Naive thymus-derived CD8-positive, alpha-beta T cell (primary cell): ENCODE results near the gene ANGPT4. TPM values are rescaled to one million over a fixed set of nuclear protein-coding genes. Genes with fewer than 3 reads are reported as not detected.
A peak's percentile ranks its signal among the peaks of the same experiment; 100 is the strongest.
"Not testable (repeated sequence)": the region's sequence is repeated elsewhere in the genome, so short reads cannot be mapped to it uniquely, and the experiment has no call there.

Experiments used
- ATAC-seq, 2 donors: fragments of 150-1000 bp; cut with Tn5 transposase in 1 of 2; sonication (Bioruptor Pico), chemical (Tn5 transposase) in 1 of 2; 1 replicate in 1 of 2; 2 replicates in 1 of 2; pipeline ENCODE4 v1.10.0; 2021; ENCODE audit warnings: mild to moderate bottlenecking in 2 of 2, moderate library complexity in 2 of 2
- POLR2A ChIA-PET: fragments of 350-600 bp; sonication (Branson Sonifier 250); formaldehyde crosslinking; loops from one replicate; lab custom pipeline; 2021; ENCODE audit warnings: antibody characterized with exemption; lab: Charles Lee
- DNase-seq, 10 donors: peaks; one replicate each; pipeline versions ENCODE4 v3.0.0 to v3.0.0-alpha.2; 2020 to 2022
- H3K27ac Mint-ChIP-seq, 10 donors: one replicate each; pipeline ENCODE4 v1.8.0; 2020 to 2022; ENCODE audit warnings: mild to moderate bottlenecking in 10 of 10, mixed read lengths in 10 of 10, moderate library complexity in 4 of 10, inconsistent platforms in 1 of 10
- H3K27me3 Mint-ChIP-seq, 5 donors: one replicate each; pipeline ENCODE4 v1.8.0; 2021 to 2022; ENCODE audit warnings: mixed read lengths in 5 of 5
- H3K36me3 Mint-ChIP-seq, 3 donors: one replicate each; pipeline ENCODE4 v1.8.0; 2020 to 2022; ENCODE audit warnings: mixed read lengths in 3 of 3, mild to moderate bottlenecking in 2 of 3, inconsistent platforms in 1 of 3
- H3K4me1 Mint-ChIP-seq, 4 donors: one replicate each; pipeline ENCODE4 v1.8.0; 2021 to 2022; ENCODE audit warnings: mixed read lengths in 4 of 4
- H3K4me3 Mint-ChIP-seq, 10 donors: one replicate each; pipeline ENCODE4 v1.8.0; 2020 to 2022; ENCODE audit warnings: mild to moderate bottlenecking in 10 of 10, mixed read lengths in 10 of 10, moderate library complexity in 6 of 10, inconsistent platforms in 1 of 10
- H3K9me3 Mint-ChIP-seq, 9 donors: one replicate each; pipeline ENCODE4 v1.8.0; 2020 to 2022; ENCODE audit warnings: mixed read lengths in 9 of 9, mild to moderate bottlenecking in 3 of 9, inconsistent platforms in 1 of 9, moderate library complexity in 1 of 9
- polyA plus RNA-seq, 3 donors: library from polyadenylated mRNA; unstranded; fragments of 300-500 nt; fragmentation: Illumina TruSeq; gene quantifications; one replicate each; pipeline ENCODE4 v1.2.3, GENCODE V29; 2021
- total RNA-seq, 8 experiments: library from RNA in 2 of 8; stranded (reverse) in 2 of 8; gene quantifications; one replicate each; pipeline ENCODE4 v1.2.3 and lab custom pipeline; 2021 to 2026

The ANGPT4 gene
- total and polyA plus RNA-seq, 5 experiments from 2014 or later: not detected

DNA sequence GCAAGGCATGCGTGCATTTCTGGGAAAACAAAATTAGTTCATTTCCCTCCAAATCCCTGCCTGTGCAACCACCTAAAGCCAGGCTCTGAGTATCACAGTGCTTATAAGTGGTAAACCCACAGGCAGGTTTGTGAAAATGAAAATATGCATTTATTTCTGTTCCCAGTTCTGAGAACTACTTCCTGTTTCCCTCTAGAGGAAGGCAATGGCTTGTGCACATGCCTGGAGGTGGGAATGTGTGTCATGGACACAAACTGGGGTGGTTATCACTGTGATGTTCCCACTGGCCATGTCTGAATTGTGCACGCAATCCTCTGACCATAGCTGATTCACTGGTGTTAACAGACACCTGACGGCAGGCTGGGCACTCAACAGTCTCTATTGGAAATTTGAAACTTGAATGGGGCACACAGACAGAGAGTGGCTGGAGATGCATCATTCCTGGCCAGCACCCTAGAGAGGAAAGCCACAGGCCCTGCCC, 56.3 kb downstream of the ANGPT4 start:
- Mint-ChIP-seq H3K27me3 (no peaks in the 10 kb centered on the region), H3K27ac (peak overlapping the region in 2 of 10 donors; percentile 32 to 64), H3K9me3 (no peaks in the 10 kb centered on the region), H3K4me1 (peaks cover 20 to 50% (median 45%) of the 10 kb centered on the region in 4 donors), H3K4me3 (no peak overlapping the region), H3K36me3 (no peaks in the 10 kb centered on the region)
- POLR2A ChIA-PET: interaction anchor here (1.6 kb wide), 1 partner anchor 15 kb away, joined by 9 read pairs; no protein-coding TSS in a partner anchor
- DNase-seq (peak in 1 of 10 donors; percentile 4), ATAC-seq (no peak)

- ATAC-seq (no peak), DNase-seq (no peak)
- H3K9me3 Mint-ChIP-seq: no peaks in the 10 kb centered on the region
- peaks cover 0 to 3% (median 0%) of the 10 kb centered on the region in 3 donors for H3K36me3 Mint-ChIP-seq
- H3K4me1 Mint-ChIP-seq: peaks cover 23 to 67% (median 58%) of the 10 kb centered on the region in 4 donors
- peak overlapping the region in 3 of 10 donors; percentile 22 to 62 (median 27) for H3K27ac Mint-ChIP-seq
- POLR2A ChIA-PET: interaction anchor here (1.4 to 1.5 kb wide), 2 partner anchors 17 to 25 kb away, joined by 4 read pairs; partner anchors contain the start of gene FAM110A
- H3K27me3 Mint-ChIP-seq: no peaks in the 10 kb centered on the region
- peak overlapping the region in 1 of 10 donors; percentile 39 for H3K4me3 Mint-ChIP-seq
Measured at GRCh38 chr20:858011-858410, 58.1 kb downstream of the ANGPT4 start.

DNA sequence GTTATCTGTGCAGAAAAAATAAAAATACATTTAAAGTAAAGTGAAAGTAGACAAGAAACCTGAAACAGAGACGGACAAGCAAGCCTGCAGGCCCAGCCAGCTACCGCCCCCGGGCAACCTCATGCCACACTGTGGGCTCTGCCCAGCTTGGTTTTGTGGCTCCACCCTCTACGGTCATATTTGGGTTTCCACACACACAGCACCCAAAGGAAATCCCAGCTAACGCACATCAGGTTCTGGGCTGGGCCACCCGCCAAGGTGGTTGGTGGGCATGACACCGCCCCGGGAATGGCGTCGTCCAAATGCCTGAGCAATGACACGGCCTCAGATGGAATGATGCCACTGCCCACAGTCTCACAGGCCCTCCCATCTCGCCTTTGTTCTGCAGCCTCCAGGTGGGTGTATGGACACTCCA, 59.8 kb downstream of the ANGPT4 start:
- Mint-ChIP-seq H3K4me1 (peaks cover 32 to 83% (median 74%) of the 10 kb centered on the region in 4 donors), H3K27ac (peak overlapping the region; percentile 63 to 93 (median 87)), H3K4me3 (peak overlapping the region; percentile 57 to 83 (median 70)), H3K9me3 (no peaks in the 10 kb centered on the region), H3K27me3 (no peaks in the 10 kb centered on the region), H3K36me3 (peaks cover 0 to 6% (median 0%) of the 10 kb centered on the region in 3 donors)
- POLR2A ChIA-PET: interaction anchor here (0.9 to 2.5 kb wide), 5 partner anchors 9 to 38 kb away, joined by 3 to 20 read pairs (median 4); partner anchors contain the start of gene FAM110A
- ATAC-seq (peak; percentile 97), DNase-seq (peak in 9 of 10 donors; percentile 25 to 70 (median 56))

- H3K27ac Mint-ChIP-seq: peak overlapping the region; percentile 63 to 93 (median 87)
- no peaks in the 10 kb centered on the region for H3K27me3 Mint-ChIP-seq
- peaks cover 0 to 2% (median 0%) of the 10 kb centered on the region in 9 donors for H3K9me3 Mint-ChIP-seq
- POLR2A ChIA-PET: interaction anchor here (0.6 to 2.5 kb wide), 4 partner anchors 9 to 37 kb away, joined by 3 to 20 read pairs (median 8); partner anchors contain the start of gene FAM110A
- ATAC-seq: peak; percentile 27 to 29
- H3K36me3 Mint-ChIP-seq: peaks cover 0 to 8% (median 3%) of the 10 kb centered on the region in 3 donors
- peaks cover 37 to 90% (median 80%) of the 10 kb centered on the region in 4 donors for H3K4me1 Mint-ChIP-seq
- peak overlapping the region; percentile 57 to 83 (median 70) for H3K4me3 Mint-ChIP-seq
- DNase-seq: no peak
Measured at GRCh38 chr20:855466-856360, 60.4 kb downstream of the ANGPT4 start.

DNA sequence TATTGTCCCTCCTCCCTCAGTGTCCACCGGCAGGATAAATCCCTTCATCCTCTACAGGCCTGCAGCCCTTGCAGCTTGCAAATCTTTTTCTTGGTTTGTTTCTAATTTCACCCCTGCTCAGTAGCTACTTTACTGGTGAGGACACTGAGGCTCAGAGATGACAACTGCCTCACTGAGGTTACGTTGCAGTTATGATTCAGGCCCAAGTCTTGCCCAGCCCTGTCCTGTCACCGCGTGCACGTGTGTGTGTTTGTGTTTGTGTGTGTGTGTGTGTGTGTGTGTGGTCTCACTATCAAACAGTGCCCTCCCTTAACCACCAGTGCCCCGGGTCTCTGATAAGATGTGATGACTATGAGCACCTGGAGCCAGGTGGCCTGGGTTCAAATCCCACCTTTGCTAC, 61.5 kb downstream of the ANGPT4 start:
- POLR2A ChIA-PET: interaction anchor here (0.6 kb wide), 2 partner anchors 14 to 21 kb away, joined by 3 to 6 read pairs; partner anchors contain the start of gene FAM110A
- H3K9me3 Mint-ChIP-seq: peaks cover 0 to 5% (median 0%) of the 10 kb centered on the region in 9 donors
- H3K36me3 Mint-ChIP-seq: peaks cover 0 to 12% (median 7%) of the 10 kb centered on the region in 3 donors
- H3K4me3 Mint-ChIP-seq: peak overlapping the region in 2 of 10 donors; percentile 69 to 72
- peak overlapping the region; percentile 63 to 92 (median 86) for H3K27ac Mint-ChIP-seq
- H3K4me1 Mint-ChIP-seq: peaks cover 40 to 93% (median 80%) of the 10 kb centered on the region in 4 donors
- no peak for DNase-seq
- H3K27me3 Mint-ChIP-seq: no peaks in the 10 kb centered on the region
- no peak for ATAC-seq

DNA sequence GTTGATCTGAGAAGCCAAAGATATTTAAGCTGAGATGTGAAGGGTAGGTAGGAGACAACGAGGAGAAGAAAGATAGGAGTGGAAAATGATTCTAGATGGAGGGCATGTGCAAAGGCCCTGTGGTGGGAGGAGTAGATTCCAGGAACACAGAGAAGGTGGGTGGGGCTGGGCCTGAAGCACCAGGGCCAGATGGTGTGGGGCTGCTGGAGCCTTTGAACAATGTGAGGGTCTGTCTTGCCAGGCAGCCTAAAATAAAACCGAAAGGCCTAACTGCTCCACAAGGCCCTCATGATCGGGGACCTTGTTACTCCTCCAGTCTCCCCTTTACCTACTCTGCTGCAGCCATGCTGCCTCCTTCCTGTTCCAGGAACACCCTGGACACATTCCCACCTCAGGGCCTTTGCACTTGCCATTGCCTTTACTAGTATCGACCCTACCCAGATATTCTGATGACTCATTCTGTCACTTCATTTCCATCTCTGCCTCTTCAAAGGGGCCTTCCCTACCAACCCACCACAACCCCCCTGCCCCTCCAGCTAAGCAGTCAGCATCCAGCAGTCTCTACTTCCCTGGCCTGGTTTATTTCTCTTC, 62.6 kb downstream of the ANGPT4 start:
- no peak for DNase-seq
- no peak overlapping the region for H3K4me3 Mint-ChIP-seq
- H3K27ac Mint-ChIP-seq: peak overlapping the region; percentile 2 to 92 (median 82)
- no peak for ATAC-seq
- peaks cover 0 to 12% (median 7%) of the 10 kb centered on the region in 3 donors for H3K36me3 Mint-ChIP-seq
- no peaks in the 10 kb centered on the region for H3K27me3 Mint-ChIP-seq
- H3K4me1 Mint-ChIP-seq: peaks cover 38 to 92% (median 79%) of the 10 kb centered on the region in 4 donors
- POLR2A ChIA-PET: interaction anchor here (0.5 to 0.9 kb wide), 4 partner anchors 8 to 24 kb away, joined by 3 to 4 read pairs (median 4); no protein-coding TSS in a partner anchor
- peaks cover 0 to 5% (median 0%) of the 10 kb centered on the region in 9 donors for H3K9me3 Mint-ChIP-seq

DNA sequence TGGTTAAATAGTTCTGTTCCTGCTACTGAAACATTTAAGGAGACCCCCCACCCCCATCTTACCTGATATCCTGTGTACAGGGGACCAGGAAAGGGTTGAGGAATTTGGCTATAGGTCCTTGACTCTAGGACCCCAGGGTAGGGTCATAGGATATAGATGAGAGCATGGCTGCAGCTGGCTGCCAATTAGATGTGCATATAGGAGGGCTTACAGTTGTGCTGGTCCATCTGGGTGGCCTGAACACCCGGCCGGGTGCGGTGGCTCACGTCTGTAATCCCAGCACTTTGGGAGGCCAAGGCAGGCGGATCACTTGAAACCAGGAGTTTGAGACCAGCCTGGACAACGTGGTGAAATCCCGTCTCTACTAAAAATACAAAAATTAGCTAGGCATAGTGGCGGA, 67.4 kb downstream of the ANGPT4 start:
- Mint-ChIP-seq H3K27ac (peak overlapping the region in 9 of 10 donors; percentile 14 to 99 (median 84)), H3K4me1 (peaks cover 47 to 89% (median 78%) of the 10 kb centered on the region in 4 donors), H3K4me3 (peak overlapping the region in 5 of 10 donors; percentile 12 to 93 (median 14)), H3K36me3 (peaks cover 0 to 12% (median 7%) of the 10 kb centered on the region in 3 donors)
- POLR2A ChIA-PET: interaction anchor here (0.8 kb wide), 1 partner anchor 9 kb away, joined by 5 read pairs; no protein-coding TSS in a partner anchor
- H3K27me3 Mint-ChIP-seq, H3K9me3 Mint-ChIP-seq, ATAC-seq, DNase-seq: not testable (repeated sequence)

DNA sequence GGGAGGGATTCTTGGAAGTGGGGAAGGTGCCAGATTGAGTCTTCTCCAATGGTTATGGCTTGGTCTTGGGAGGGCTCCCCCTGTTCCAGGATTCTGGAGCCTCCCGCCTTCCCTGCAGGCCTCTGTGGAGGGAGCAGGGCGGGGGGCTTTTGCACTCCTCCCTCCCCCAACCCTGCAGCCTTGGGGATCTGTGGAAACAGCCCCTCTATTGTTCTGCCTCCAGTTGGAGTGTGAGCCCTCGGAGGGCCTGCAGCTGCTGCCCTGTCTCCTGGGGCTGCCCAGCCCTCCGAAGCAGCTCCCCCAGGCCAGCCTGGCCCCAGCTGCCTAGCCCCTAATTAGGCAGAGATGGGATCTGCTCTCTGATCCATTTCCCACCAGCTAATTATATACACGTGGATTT, 67.9 kb downstream of the ANGPT4 start:
- peaks cover 0 to 11% (median 7%) of the 10 kb centered on the region in 3 donors for H3K36me3 Mint-ChIP-seq
- POLR2A ChIA-PET: no interaction called here
- peaks cover 0 to 5% (median 0%) of the 10 kb centered on the region in 9 donors for H3K9me3 Mint-ChIP-seq
- peak overlapping the region in 9 of 10 donors; percentile 65 to 99 (median 97) for H3K27ac Mint-ChIP-seq
- peaks cover 46 to 84% (median 77%) of the 10 kb centered on the region in 4 donors for H3K4me1 Mint-ChIP-seq
- ATAC-seq: no peak
- H3K4me3 Mint-ChIP-seq: peak overlapping the region in 7 of 10 donors; percentile 75 to 98 (median 95)
- H3K27me3 Mint-ChIP-seq: no peaks in the 10 kb centered on the region
- no peak for DNase-seq

DNA sequence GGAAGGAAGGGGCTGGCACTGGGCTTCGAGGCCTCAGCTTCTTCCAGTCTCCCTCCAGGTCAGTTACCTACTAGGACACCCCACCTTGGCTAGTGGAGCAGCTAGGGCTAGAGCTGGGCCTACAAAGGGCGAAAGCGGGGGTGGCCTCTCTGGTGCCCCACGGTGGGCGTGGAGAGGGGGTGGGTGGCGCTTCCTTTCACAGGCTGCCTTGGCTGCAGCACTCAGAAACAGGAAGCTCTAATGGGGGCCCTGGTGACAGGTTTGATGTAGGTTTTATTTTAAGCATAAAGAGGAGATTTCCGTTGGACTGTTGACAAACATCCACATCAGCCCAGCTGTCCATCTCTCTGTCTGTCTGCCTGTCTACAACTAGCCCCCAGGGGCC, 69.2 kb downstream of the ANGPT4 start:
- Mint-ChIP-seq H3K27ac (peak overlapping the region; percentile 95 to 99 (median 97)), H3K9me3 (peaks cover 0 to 5% (median 0%) of the 10 kb centered on the region in 9 donors), H3K27me3 (no peaks in the 10 kb centered on the region), H3K36me3 (peaks cover 0 to 8% (median 7%) of the 10 kb centered on the region in 3 donors), H3K4me3 (peak overlapping the region; percentile 93 to 98 (median 95)), H3K4me1 (peaks cover 40 to 78% (median 71%) of the 10 kb centered on the region in 4 donors)
- POLR2A ChIA-PET: interaction anchor here (0.5 to 7.0 kb wide), 3 partner anchors 9 to 77 kb away, joined by 3 to 99 read pairs (median 13); partner anchors contain the start of gene FAM110A
- DNase-seq (peak; percentile 40 to 82 (median 58)), ATAC-seq (peak; percentile 60 to 61)

DNA sequence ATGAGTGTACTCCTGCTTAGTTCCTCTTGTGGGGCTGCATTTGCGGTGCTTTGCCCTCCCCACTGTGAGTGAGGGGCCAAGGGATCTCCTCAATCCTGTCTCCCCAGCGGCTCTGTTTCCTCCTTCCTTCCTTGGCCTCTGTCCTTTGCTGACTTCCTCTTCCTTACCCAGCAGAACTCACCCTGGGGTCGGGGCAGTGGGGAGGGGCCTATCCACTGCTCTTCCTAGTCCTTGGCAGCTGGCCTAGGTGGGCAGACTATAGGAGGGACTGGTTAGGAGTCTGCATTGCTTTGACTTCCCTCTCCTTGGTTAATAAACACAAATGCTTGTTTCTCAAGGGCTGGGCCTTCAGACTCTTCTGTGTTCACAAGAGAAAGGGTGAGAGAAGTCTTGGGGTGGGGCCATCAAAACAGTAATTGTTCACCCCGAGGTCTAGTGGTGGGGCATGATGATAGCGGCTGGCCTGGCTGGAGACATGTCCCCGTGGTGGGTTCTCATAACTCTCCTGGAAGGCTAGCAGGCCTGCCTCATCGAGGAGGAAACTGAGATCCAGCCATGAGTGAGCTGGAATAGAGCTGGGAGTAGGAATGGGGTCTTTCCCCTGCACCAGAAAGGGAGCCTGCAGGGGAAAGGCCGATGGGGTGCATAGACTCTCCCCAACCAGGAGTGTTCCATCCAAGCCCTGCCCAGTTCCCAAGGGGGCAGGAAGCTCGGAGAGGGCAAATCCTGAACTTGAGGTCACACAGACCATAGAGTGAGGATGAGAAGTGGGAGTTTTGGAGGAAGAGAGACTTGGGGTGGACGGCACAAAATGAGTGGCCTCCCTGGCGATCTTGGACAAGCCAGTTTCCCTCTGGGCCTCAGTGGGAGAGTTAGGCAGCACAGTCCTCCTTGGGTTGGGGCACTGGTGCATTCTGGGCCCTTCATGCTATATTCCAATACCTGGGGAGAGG, 69.9 kb downstream of the ANGPT4 start:
- Mint-ChIP-seq H3K4me1 (peaks cover 36 to 73% (median 68%) of the 10 kb centered on the region in 4 donors), H3K27ac (peak overlapping the region; percentile 95 to 99 (median 97)), H3K27me3 (no peaks in the 10 kb centered on the region), H3K4me3 (peak overlapping the region; percentile 93 to 98 (median 95)), H3K36me3 (peaks cover 0 to 7% (median 6%) of the 10 kb centered on the region in 3 donors), H3K9me3 (peaks cover 0 to 5% (median 0%) of the 10 kb centered on the region in 9 donors)
- ATAC-seq (peak; percentile 10 to 13), DNase-seq (no peak)
- POLR2A ChIA-PET: interaction anchor here (0.6 to 7.0 kb wide), 3 partner anchors 10 to 72 kb away, joined by 3 to 99 read pairs (median 13); partner anchors contain the start of gene FAM110A
